Esophagus muscularis mucosa (tissue), 4 donors: Measurements from ENCODE around the gene NAT8. TPM values are rescaled to one million over a fixed set of nuclear protein-coding genes. Genes with fewer than 3 reads are reported as not detected.
"Not testable (repeated sequence)": the region's sequence is repeated elsewhere in the genome, so short reads cannot be mapped to it uniquely, and the experiment has no call there.

ENCODE experiments used
- DNase-seq: peaks from one replicate; pipeline ENCODE4 v3.0.0-alpha.2; 2017; ENCODE audit errors: extremely low spot score
- H3K27ac ChIP-seq, 4 donors: fragments of 200-600 bp; sonication (generic); replicated peaks in 1 of 4; 1 replicate in 3 of 4; 2 replicates in 1 of 4; pipeline ENCODE4 v1.5.1; 2016 to 2019; ENCODE audit warnings: mild to moderate bottlenecking in 1 of 4
- H3K27me3 ChIP-seq, 4 donors: fragments of 200-600 bp; sonication (generic); one replicate each; pipeline versions ENCODE4 v1.5.1 to v1.6.0; 2016 to 2019
- H3K36me3 ChIP-seq, 4 donors: fragments of 200-600 bp; sonication (generic); one replicate each; pipeline ENCODE4 v1.5.1; 2016 to 2019
- H3K4me1 ChIP-seq, 4 donors: fragments of 200-600 bp; sonication (generic); one replicate each; pipeline ENCODE4 v1.5.1; 2016 to 2019
- H3K4me3 ChIP-seq, 4 donors: fragments of 200-600 bp; sonication (generic); 1 replicate in 2 of 4; 2 replicates in 2 of 4; pipeline ENCODE4 v1.5.1; 2016 to 2019; ENCODE audit warnings: mild to moderate bottlenecking in 4 of 4, moderate library complexity in 1 of 4
- H3K9me3 ChIP-seq, 4 donors: fragments of 200-600 bp; sonication (generic); 1 replicate in 3 of 4; 2 replicates in 1 of 4; pipeline ENCODE4 v1.5.1; 2016 to 2019
- EP300 ChIP-seq: sonication (generic); formaldehyde crosslinking; IDR thresholded peaks from one replicate; pipeline ENCODE4 v1.6.1; 2017; ENCODE audit warnings: antibody characterized with exemption
- POLR2A ChIP-seq: fragments of 450-650 bp; IDR thresholded peaks from one replicate; pipeline ENCODE4 v1.6.1; 2017; ENCODE audit warnings: antibody characterized with exemption, moderate library complexity, mild to moderate bottlenecking, low read depth
- POLR2AphosphoS5 ChIP-seq, 2 donors: sonication (generic); formaldehyde crosslinking; IDR thresholded peaks; one replicate each; pipeline ENCODE4 v1.6.1; 2017; ENCODE audit warnings: antibody characterized with exemption in 2 of 2
- WGBS: methylation state at CpG from one replicate; pipeline ENCODE4 v1.1.5; 2018; 5-methylcytosine and 5-hydroxymethylcytosine counted together
- intact Hi-C: fragments of 100-400 bp; cut with DNase I; formaldehyde crosslinking; loops from one replicate; pipeline ENCODE4 v1.15.1; 2023
- total RNA-seq, 4 donors: library from RNA; depleted of rRNA; stranded (reverse); fragments of >200 nt; gene quantifications; one replicate each; pipeline versions ENCODE4 v1.1.0 to v1.2.1, GENCODE V29; 2016
- TF ChIP-seq, protein P1 (sequence below), 3 experiments: fragments of 200-600 bp in 2 of 3; fragments of 450-650 bp in 1 of 3; sonication (generic) in 2 of 3; IDR thresholded peaks; one replicate each; pipeline ENCODE4 v1.5.1; 2017 to 2019; ENCODE audit warnings: antibody characterized with exemption in 3 of 3, mild to moderate bottlenecking in 2 of 3, moderate library complexity in 1 of 3

NAT8 gene, protein sequence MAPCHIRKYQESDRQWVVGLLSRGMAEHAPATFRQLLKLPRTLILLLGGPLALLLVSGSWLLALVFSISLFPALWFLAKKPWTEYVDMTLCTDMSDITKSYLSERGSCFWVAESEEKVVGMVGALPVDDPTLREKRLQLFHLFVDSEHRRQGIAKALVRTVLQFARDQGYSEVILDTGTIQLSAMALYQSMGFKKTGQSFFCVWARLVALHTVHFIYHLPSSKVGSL
- total RNA-seq = not detected

DNA sequence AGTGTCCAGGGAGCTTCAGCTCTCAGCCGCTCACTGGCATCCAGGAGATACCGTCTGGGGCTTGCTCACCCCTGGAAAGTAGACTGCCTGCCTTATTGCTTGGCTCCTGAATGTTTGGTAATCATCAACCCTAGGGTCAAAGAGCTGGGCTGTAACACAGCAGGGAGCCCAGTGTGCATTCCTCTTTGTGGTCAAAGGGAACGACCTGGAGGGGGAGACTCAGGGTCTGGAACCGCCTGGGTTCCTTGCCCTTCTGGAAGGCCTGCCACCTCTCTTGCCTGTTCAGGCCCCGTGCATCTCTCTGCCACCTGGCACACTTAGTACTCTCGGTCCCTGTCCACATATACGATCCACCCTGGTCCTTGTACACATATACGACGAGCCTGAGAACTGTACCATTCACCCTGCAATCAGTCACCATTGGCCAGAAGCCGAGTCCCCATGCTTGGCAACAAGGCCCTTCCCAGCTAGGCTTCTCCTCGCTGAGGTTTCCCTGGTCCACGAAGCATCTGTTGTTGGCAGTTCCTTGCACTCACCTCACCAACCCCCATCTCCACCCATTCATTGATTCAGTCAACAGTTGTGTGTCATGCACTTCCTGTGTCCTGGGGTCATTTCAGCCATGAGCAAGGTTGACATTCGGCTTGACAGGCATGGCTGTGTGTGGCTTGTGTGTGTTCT, at the start of gene NAT8:
Gene NAT8, minus strand, starts transcription at position 85 of the 681 bp plus-strand sequence. CDS start 794 bp downstream, outside the sequence.
- Histone ChIP-seq H3K27me3 (peaks cover 0 to 4% (median 0%) of the 10 kb centered on the region in 4 donors), H3K4me1 (peaks cover 0 to 6% (median 1%) of the 10 kb centered on the region in 4 donors), H3K27ac (no peak within 1 kb of the TSS), H3K4me3 (no peak within 1 kb of the TSS), H3K36me3 (no peaks in the 10 kb centered on the region), H3K9me3 (no peaks in the 10 kb centered on the region)
- DNase-seq = peak; percentile 50
- TF ChIP-seq POLR2AphosphoS5 (IDR thresholded peaks at IDR 0.05) = no peak
- TF ChIP-seq, protein P1, sequence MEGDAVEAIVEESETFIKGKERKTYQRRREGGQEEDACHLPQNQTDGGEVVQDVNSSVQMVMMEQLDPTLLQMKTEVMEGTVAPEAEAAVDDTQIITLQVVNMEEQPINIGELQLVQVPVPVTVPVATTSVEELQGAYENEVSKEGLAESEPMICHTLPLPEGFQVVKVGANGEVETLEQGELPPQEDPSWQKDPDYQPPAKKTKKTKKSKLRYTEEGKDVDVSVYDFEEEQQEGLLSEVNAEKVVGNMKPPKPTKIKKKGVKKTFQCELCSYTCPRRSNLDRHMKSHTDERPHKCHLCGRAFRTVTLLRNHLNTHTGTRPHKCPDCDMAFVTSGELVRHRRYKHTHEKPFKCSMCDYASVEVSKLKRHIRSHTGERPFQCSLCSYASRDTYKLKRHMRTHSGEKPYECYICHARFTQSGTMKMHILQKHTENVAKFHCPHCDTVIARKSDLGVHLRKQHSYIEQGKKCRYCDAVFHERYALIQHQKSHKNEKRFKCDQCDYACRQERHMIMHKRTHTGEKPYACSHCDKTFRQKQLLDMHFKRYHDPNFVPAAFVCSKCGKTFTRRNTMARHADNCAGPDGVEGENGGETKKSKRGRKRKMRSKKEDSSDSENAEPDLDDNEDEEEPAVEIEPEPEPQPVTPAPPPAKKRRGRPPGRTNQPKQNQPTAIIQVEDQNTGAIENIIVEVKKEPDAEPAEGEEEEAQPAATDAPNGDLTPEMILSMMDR (IDR thresholded peaks at IDR 0.05) = no peak
- TF ChIP-seq EP300 = no peak
- no peak for TF ChIP-seq POLR2A
- intact Hi-C loops = no loop called here
- 86% methylated on average over 10 of the region's 13 CpGs for WGBS

DNA sequence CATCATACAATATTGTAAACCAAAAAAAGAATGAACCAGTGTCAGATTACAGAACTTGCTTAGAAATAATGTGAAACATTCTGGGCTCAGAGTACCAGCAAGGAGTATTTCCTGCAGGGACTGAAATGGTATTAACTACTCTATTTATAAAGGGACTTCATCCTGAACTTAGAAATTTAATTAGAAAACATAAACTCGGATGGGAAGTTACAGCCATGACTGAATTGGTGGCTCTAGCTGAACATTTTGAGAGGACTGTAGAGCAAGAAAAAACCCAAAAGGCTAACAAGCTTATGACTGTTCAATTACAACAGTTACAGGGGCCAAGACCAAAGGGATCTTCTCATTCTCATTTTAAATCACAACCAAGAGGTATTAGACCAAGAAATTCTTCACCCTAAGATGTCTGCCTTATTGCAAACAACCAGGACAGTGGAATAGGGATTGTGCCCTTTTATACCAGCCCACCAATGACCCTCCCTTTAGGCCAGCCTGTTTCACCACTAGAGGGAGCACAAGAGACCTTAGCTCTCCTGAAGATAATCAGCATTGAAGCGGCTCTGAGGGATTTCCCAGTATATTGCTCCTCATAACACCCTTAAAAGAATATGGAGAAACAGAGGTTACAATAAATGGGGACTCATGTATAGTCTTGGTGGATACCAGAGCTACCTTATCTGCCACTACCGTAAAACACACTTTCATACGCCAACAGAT, 48.3 kb upstream of the NAT8 start:
- H3K36me3 ChIP-seq, H3K9me3 ChIP-seq, H3K4me1 ChIP-seq, H3K4me3 ChIP-seq, DNase-seq, H3K27me3 ChIP-seq, intact Hi-C loops, H3K27ac ChIP-seq: not testable (repeated sequence)
- TF ChIP-seq, protein P1 (IDR thresholded peaks at IDR 0.05) = peak in 2 of 3 experiments; percentile 26 to 51
- 60% methylated on average over 4 of the region's 4 CpGs for WGBS

DNA sequence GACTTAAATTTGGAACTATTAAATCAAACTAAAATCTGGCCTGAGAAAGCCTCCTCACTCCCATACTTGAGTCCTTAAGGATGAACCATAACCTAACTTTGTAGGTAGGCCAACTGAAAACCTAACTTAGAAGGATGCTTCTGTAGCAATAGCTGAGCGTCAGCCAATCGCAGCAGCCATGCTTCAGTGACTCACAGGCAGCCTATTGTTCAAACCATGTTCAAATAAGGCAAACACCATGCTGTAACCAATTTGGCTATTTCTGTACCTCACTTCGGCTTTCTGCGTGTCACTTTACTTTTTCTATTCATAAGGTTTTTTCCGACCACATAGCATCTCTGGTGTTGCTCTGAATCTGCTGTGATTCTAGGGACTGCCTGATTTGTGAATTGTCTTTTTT, 46.3 kb upstream of the NAT8 start:
- H3K36me3 ChIP-seq, H3K27ac ChIP-seq, H3K4me3 ChIP-seq, DNase-seq, intact Hi-C loops, H3K4me1 ChIP-seq, H3K9me3 ChIP-seq, H3K27me3 ChIP-seq: not testable (repeated sequence)
- WGBS = 97% methylated on average over 5 of the region's 5 CpGs

DNA sequence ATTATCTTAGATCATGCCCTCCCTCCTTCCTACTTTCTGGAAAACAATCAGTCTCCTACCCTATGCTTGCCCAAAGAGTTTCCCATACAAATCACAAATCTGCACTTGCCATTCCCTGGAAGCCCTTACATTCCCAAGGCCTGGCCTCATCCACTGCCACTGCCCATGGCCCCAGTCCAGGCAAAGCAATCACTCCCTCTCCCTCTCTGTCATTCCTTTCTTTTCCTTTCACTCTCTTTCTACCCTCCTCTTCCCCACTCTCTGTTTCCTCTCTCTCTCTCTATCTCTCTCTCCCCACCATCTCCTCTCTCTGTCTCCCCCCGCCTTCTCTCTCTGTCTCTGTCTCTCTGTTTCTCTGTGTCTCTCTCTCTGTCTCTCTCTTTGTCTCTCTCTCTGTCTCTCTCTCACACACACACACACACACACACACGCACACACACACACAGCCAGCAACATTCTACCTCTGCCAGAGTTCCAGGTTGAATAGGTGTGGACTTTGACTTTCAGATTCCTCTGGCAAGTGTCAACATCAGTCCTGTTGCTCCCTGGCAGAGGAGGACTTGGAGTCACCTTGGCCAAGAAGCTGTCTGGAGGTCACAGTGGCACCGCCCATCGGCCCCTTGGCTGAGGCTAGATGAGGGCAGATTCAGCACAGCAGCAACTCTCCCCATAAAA, 43.7 kb upstream of the NAT8 start:
- Histone ChIP-seq H3K36me3 (no peaks in the 10 kb centered on the region), H3K27me3 (no peaks in the 10 kb centered on the region), H3K4me3 (no peak overlapping the region), H3K4me1 (no peaks in the 10 kb centered on the region), H3K9me3 (peaks cover 0 to 5% (median 0%) of the 10 kb centered on the region in 4 donors), H3K27ac (no peak overlapping the region)
- WGBS = 95% methylated on average over 4 of the region's 4 CpGs
- no peak for DNase-seq
- TF ChIP-seq POLR2AphosphoS5 (IDR thresholded peaks at IDR 0.05) (no peak), EP300 (no peak), POLR2A (no peak)
- TF ChIP-seq, protein P1 (IDR thresholded peaks at IDR 0.05) = no peak
- intact Hi-C loops = no loop called here

DNA sequence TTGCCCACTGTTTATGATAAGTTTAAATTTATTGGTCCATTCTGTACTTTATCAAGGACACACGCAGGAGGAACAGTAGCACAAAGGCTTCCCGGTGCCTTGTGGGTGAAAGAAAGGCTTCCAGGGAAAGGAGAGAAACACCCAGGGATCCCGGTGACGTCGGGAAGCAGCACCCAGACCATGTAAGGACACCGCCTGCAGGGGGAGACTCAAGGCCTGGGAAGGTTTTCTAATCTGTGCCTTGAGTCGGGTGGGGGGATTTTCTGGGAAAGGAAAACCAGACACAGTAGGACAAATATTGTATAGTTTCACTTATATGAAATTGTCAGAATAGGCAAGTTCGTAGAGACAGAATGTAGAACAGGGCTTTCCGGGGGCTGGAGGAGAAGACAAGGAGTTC, 42.7 kb upstream of the NAT8 start:
- 55% methylated on average over 7 of the region's 9 CpGs for WGBS
- H3K4me3 ChIP-seq, H3K27ac ChIP-seq, intact Hi-C loops, H3K9me3 ChIP-seq, H3K36me3 ChIP-seq, DNase-seq, H3K27me3 ChIP-seq, H3K4me1 ChIP-seq: not testable (repeated sequence)
- TF ChIP-seq, protein P1 (IDR thresholded peaks at IDR 0.05) = peak in 1 of 3 experiments; percentile 4

DNA sequence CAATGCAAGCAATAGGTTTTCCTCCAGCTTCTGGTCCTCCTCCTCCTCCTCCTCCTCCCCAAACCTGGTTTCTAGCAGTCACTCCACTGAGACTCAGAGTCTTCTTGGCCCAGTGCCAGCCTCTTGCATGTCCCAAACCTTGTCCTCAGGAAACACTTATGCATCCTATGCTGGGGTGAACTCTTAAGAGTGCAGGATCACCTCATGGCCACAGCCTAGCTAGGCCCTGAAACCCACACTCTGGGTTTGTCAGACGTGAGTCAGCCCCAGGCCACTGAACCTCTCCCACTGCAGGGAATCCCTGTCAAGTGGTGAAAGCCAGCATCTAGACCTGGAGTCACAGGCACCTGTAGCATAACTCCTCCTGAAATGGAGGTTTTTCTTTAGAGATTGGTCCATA, 42.1 kb upstream of the NAT8 start:
- H3K4me3 ChIP-seq, H3K27ac ChIP-seq, DNase-seq, H3K36me3 ChIP-seq, H3K27me3 ChIP-seq, H3K4me1 ChIP-seq, H3K9me3 ChIP-seq, intact Hi-C loops: not testable (repeated sequence)
- no CpG with 5 or more reads among the region's 1 CpG for WGBS
